ENCODE measurements around the gene OSBP2.

OSBP2 gene

GRCh38 chr22:30828187-30829155 lies 133.8 kb downstream of the OSBP2 start:
- TF ChIP-seq ISL1 (CRISPR knock-in tag; IDR thresholded peaks at IDR 0.05) = no peak
- TF ChIP-seq PPARA (CRISPR knock-in tag; IDR thresholded peaks at IDR 0.05; ENCODE audit: borderline replicate concordance) = no peak
- no peak for TF ChIP-seq BACH2 (CRISPR knock-in tag; IDR thresholded peaks at IDR 0.05; ENCODE audit: borderline replicate concordance)
- TF ChIP-seq PATZ1 (CRISPR knock-in tag; IDR thresholded peaks at IDR 0.05; ENCODE audit: borderline replicate concordance) = no peak

GRCh38 chr22:30829901-30830550 lies 135.4 kb downstream of the OSBP2 start:
- peak; percentile 93 for ATAC-seq
- TF ChIP-seq ZC3H10 (CRISPR knock-in tag; IDR thresholded peaks at IDR 0.05) (no peak), ZFP30 (CRISPR knock-in tag; IDR thresholded peaks at IDR 0.05) (no peak), PPARA (CRISPR knock-in tag; IDR thresholded peaks at IDR 0.05; ENCODE audit: borderline replicate concordance) (no peak), ZNF565 (CRISPR knock-in tag; conservative IDR thresholded peaks at IDR 0.05; ENCODE audit: low read depth) (no peak), POU6F1 (CRISPR knock-in tag; IDR thresholded peaks at IDR 0.05; ENCODE audit: borderline replicate concordance, low read depth) (no peak), CSRNP3 (CRISPR knock-in tag; IDR thresholded peaks at IDR 0.05) (no peak), SNAI2 (CRISPR knock-in tag; IDR thresholded peaks at IDR 0.05) (no peak), CSDC2 (CRISPR knock-in tag; IDR thresholded peaks at IDR 0.05) (no peak), ZNF70 (CRISPR knock-in tag; IDR thresholded peaks at IDR 0.05) (no peak), TOX (CRISPR knock-in tag; IDR thresholded peaks at IDR 0.05; ENCODE audit: borderline replicate concordance) (no peak), ARNTL (CRISPR knock-in tag; IDR thresholded peaks at IDR 0.05; ENCODE audit: borderline replicate concordance, low read depth) (no peak), TSHZ2 (CRISPR knock-in tag; IDR thresholded peaks at IDR 0.05) (no peak), ISL1 (CRISPR knock-in tag; IDR thresholded peaks at IDR 0.05) (no peak), BACH2 (CRISPR knock-in tag; IDR thresholded peaks at IDR 0.05; ENCODE audit: borderline replicate concordance) (no peak), GLIS3 (CRISPR knock-in tag; IDR thresholded peaks at IDR 0.05) (no peak)

More at GRCh38 chr22:30828187-30829155, 133.8 kb downstream of the OSBP2 start:
- ATAC-seq = no peak

- peak; percentile 73 for ATAC-seq
- TF ChIP-seq ZFP3 (CRISPR knock-in tag; IDR thresholded peaks at IDR 0.05) (no peak), ZNF565 (CRISPR knock-in tag; conservative IDR thresholded peaks at IDR 0.05; ENCODE audit: low read depth) (no peak), BACH2 (CRISPR knock-in tag; IDR thresholded peaks at IDR 0.05; ENCODE audit: borderline replicate concordance) (no peak), ESRRG (CRISPR knock-in tag; IDR thresholded peaks at IDR 0.05) (no peak), PATZ1 (CRISPR knock-in tag; IDR thresholded peaks at IDR 0.05; ENCODE audit: borderline replicate concordance) (no peak), ZNF70 (CRISPR knock-in tag; IDR thresholded peaks at IDR 0.05) (no peak), ISL1 (CRISPR knock-in tag; IDR thresholded peaks at IDR 0.05) (no peak), CREB5 (CRISPR knock-in tag; IDR thresholded peaks at IDR 0.05; ENCODE audit: low read depth) (no peak), TOX (CRISPR knock-in tag; IDR thresholded peaks at IDR 0.05; ENCODE audit: borderline replicate concordance) (no peak), CSRNP3 (CRISPR knock-in tag; IDR thresholded peaks at IDR 0.05) (no peak), ZC3H10 (CRISPR knock-in tag; IDR thresholded peaks at IDR 0.05) (no peak), TCF4 (CRISPR knock-in tag; IDR thresholded peaks at IDR 0.05; ENCODE audit: borderline replicate concordance) (no peak), ZNF8 (CRISPR knock-in tag; IDR thresholded peaks at IDR 0.05) (no peak), PPARA (CRISPR knock-in tag; IDR thresholded peaks at IDR 0.05; ENCODE audit: borderline replicate concordance) (no peak), GLIS3 (CRISPR knock-in tag; IDR thresholded peaks at IDR 0.05) (no peak), ARNTL (CRISPR knock-in tag; IDR thresholded peaks at IDR 0.05; ENCODE audit: borderline replicate concordance, low read depth) (no peak), ZFP30 (CRISPR knock-in tag; IDR thresholded peaks at IDR 0.05) (no peak), SNAI2 (CRISPR knock-in tag; IDR thresholded peaks at IDR 0.05) (no peak)
Observed at GRCh38 chr22:30830907-30831306, 136.2 kb downstream of the OSBP2 start.

Data from SK-N-SH treated with all-trans-retinoic acid at 6 μM for 48 hours (cell line).